ENCODE results near the gene ACKR1. TPM values are rescaled to one million over a fixed set of nuclear protein-coding genes. Genes with fewer than 3 reads are reported as not detected.

The ACKR1 gene
- total RNA-seq, 6 donors from 2014 or later: 2.1 to 133 (median 38.4) TPM

GRCh38 chr1:159203610-159204009, 1.1 kb upstream of the ACKR1 start:
- H3K27me3 ChIP-seq: no peaks in the 10 kb centered on the region
- no peaks in the 10 kb centered on the region for H3K9me3 ChIP-seq
- ATAC-seq (ENCODE audit: low FRiP score in 2 of 2): no peak
- no peak overlapping the region for H3K4me3 ChIP-seq
- WGBS, 2 donors: 59 to 70% methylated on average over 6 of the region's 6 CpGs
- peak overlapping the region in 1 of 4 donors; percentile 43 for H3K27ac ChIP-seq
- no peak for DNase-seq
- no peak for TF ChIP-seq EP300 (IDR thresholded peaks at IDR 0.05)
- no peak for TF ChIP-seq POLR2AphosphoS5 (IDR thresholded peaks at IDR 0.05)
- no peak for TF ChIP-seq POLR2A (IDR thresholded peaks at IDR 0.05)
- TF ChIP-seq CTCF (IDR thresholded peaks at IDR 0.05): no peak
- no peaks in the 10 kb centered on the region for H3K36me3 ChIP-seq
- peaks cover 0 to 25% (median 12%) of the 10 kb centered on the region in 4 donors for H3K4me1 ChIP-seq

- peaks cover 0 to 25% (median 12%) of the 10 kb centered on the region in 4 donors for H3K4me1 ChIP-seq
- TF ChIP-seq POLR2A (IDR thresholded peaks at IDR 0.05): no peak
- TF ChIP-seq EP300 (IDR thresholded peaks at IDR 0.05): no peak
- TF ChIP-seq CTCF (IDR thresholded peaks at IDR 0.05): no peak
- TF ChIP-seq POLR2AphosphoS5 (IDR thresholded peaks at IDR 0.05): no peak
- ATAC-seq (ENCODE audit: low FRiP score in 2 of 2) (no peak), DNase-seq (no peak)
- no peaks in the 10 kb centered on the region for H3K36me3 ChIP-seq
- no peaks in the 10 kb centered on the region for H3K27me3 ChIP-seq
- H3K9me3 ChIP-seq: no peaks in the 10 kb centered on the region
- peak overlapping the region in 2 of 4 donors; percentile 3 to 29 for H3K4me3 ChIP-seq
- H3K27ac ChIP-seq: peak overlapping the region in 1 of 4 donors; percentile 33
- WGBS, 2 donors: 64 to 71% methylated on average over 6 of the region's 6 CpGs
Observed at GRCh38 chr1:159205225-159205624, 550 bp downstream of the ACKR1 start.

DNA sequence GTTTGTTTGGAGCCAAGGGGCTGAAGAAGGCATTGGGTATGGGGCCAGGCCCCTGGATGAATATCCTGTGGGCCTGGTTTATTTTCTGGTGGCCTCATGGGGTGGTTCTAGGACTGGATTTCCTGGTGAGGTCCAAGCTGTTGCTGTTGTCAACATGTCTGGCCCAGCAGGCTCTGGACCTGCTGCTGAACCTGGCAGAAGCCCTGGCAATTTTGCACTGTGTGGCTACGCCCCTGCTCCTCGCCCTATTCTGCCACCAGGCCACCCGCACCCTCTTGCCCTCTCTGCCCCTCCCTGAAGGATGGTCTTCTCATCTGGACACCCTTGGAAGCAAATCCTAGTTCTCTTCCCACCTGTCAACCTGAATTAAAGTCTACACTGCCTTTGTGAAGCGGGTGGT, 1.4 kb downstream of the ACKR1 start:
- H3K36me3 ChIP-seq: no peaks in the 10 kb centered on the region
- TF ChIP-seq CTCF (IDR thresholded peaks at IDR 0.05): no peak
- no peak for TF ChIP-seq POLR2A (IDR thresholded peaks at IDR 0.05)
- no peak for TF ChIP-seq EP300 (IDR thresholded peaks at IDR 0.05)
- no peak for TF ChIP-seq POLR2AphosphoS5 (IDR thresholded peaks at IDR 0.05)
- no peaks in the 10 kb centered on the region for H3K27me3 ChIP-seq
- WGBS, 2 donors: 94 to 98% methylated on average over 4 of the region's 4 CpGs
- H3K9me3 ChIP-seq: no peaks in the 10 kb centered on the region
- H3K4me3 ChIP-seq: peak overlapping the region in 2 of 4 donors; percentile 1 to 29
- H3K4me1 ChIP-seq: peaks cover 0 to 22% (median 11%) of the 10 kb centered on the region in 4 donors
- ATAC-seq (ENCODE audit: low FRiP score in 2 of 2): no peak
- no peak overlapping the region for H3K27ac ChIP-seq
- no peak for DNase-seq

DNA sequence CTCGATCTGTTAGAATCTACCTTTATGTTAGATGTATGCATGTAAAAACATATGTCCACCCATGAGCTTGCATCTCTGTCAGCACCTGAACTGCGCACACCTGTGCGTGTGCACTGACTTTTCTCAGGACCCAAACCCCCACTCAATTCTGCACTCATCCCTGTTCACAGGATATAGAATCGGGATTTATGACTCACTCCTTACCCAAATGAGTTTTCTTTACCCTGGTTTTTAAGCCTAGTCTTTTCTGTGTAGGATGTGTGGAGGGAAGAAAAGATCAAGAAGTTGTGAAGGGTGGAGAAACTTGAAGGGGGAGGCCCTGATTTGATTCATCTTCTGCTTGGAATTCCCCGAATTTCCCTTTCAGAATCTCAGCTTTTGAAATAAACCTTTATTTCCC, 2.4 kb downstream of the ACKR1 start:
- TF ChIP-seq POLR2A (IDR thresholded peaks at IDR 0.05) (no peak), EP300 (IDR thresholded peaks at IDR 0.05) (no peak), CTCF (IDR thresholded peaks at IDR 0.05) (no peak), POLR2AphosphoS5 (IDR thresholded peaks at IDR 0.05) (no peak)
- no peaks in the 10 kb centered on the region for H3K27me3 ChIP-seq
- no peak overlapping the region for H3K27ac ChIP-seq
- H3K36me3 ChIP-seq: no peaks in the 10 kb centered on the region
- DNase-seq: no peak
- ATAC-seq (ENCODE audit: low FRiP score in 2 of 2): no peak
- 79 to 87% methylated on average over 5 of the region's 5 CpGs for WGBS, 2 donors
- H3K4me3 ChIP-seq: peak overlapping the region in 1 of 4 donors; percentile 29
- H3K9me3 ChIP-seq: no peaks in the 10 kb centered on the region
- H3K4me1 ChIP-seq: peaks cover 0 to 13% (median 7%) of the 10 kb centered on the region in 4 donors

GRCh38 chr1:159207774-159208173, 3.1 kb downstream of the ACKR1 start:
- Histone ChIP-seq H3K27ac (no peak overlapping the region), H3K4me1 (peaks cover 0 to 6% (median 3%) of the 10 kb centered on the region in 4 donors), H3K4me3 (peak overlapping the region in 1 of 4 donors; percentile 5), H3K9me3 (no peaks in the 10 kb centered on the region), H3K27me3 (no peaks in the 10 kb centered on the region), H3K36me3 (no peaks in the 10 kb centered on the region)
- no peak for TF ChIP-seq CTCF (IDR thresholded peaks at IDR 0.05)
- TF ChIP-seq POLR2A (IDR thresholded peaks at IDR 0.05): no peak
- no peak for TF ChIP-seq EP300 (IDR thresholded peaks at IDR 0.05)
- no peak for TF ChIP-seq POLR2AphosphoS5 (IDR thresholded peaks at IDR 0.05)
- 40 to 50% methylated on average over 8 of the region's 8 CpGs for WGBS, 2 donors
- ATAC-seq (ENCODE audit: low FRiP score in 2 of 2) (no peak), DNase-seq (no peak)

All from upper lobe of left lung (tissue), 6 donors.